Measurements from ENCODE around the gene ZNF502. TPM values are rescaled to one million over a fixed set of nuclear protein-coding genes. Genes with fewer than 3 reads are reported as not detected.

The ZNF502 gene
- total and polyA plus RNA-seq, 9 donors, result 5.1 to 8.4 (median 5.8) TPM

DNA sequence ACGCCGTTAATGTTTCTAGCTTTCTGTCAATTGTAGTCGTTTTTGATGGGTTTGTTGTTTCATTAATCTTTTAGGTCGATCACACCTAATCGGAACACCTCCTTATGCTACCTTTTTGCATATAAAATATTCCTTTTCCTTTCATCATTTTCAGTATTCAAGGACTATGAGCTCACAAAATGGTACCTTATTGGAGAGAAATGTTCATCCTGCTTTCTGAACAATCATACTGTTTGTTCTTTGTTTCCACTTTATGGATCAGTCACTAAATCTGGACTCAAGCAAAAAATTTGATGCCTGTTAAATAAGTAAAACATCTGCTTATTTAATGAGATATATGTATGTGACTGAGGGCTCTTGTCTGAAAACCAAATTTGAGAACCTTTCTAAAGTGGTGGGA lies 50.2 kb downstream of the ZNF502 start:
- WGBS (ENCODE audit: insufficient coverage), result no CpG with 5 or more reads among the region's 5 CpGs

DNA sequence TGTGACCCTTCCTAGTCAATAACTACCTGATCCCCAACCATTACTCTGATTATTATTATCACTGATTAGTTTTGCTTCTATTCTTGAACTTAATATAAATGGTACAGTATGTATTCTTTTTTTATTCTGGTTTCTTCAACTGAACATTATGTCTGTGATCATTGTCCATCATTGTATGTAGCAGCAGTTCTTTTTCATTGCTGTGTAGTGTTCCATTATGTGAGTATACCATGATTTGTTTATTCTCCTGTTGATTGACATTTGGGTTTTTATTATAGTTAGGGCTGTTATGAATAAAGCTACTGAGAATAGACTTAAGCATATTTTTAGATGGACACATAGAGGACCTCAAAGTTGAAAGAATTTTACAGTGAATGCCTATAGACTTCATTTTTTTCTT lies 51.8 kb downstream of the ZNF502 start:
- no peak overlapping the region for H3K4me3 ChIP-seq (ENCODE audit: low read length)
- H3K36me3 ChIP-seq (ENCODE audit: control insufficient read depth, insufficient read depth, low read length), result peaks cover 17% of the 10 kb centered on the region
- H3K27me3 ChIP-seq (ENCODE audit: control insufficient read depth, insufficient read depth, low read length), result no peaks in the 10 kb centered on the region
- no peak overlapping the region for H3K27ac ChIP-seq (ENCODE audit: low read length)
- DNase-seq, result no peak
- H3K4me1 ChIP-seq (ENCODE audit: control insufficient read depth, insufficient read depth, low read length), result peaks cover 10% of the 10 kb centered on the region
- H3K9me3 ChIP-seq (replicated peaks; ENCODE audit: control insufficient read depth, low read depth, low read length), result peaks cover 34% of the 10 kb centered on the region

More for the DNA sequence above, 50.2 kb downstream of the ZNF502 start:
- H3K36me3 ChIP-seq (ENCODE audit: control insufficient read depth, insufficient read depth, low read length), result peaks cover 14% of the 10 kb centered on the region
- no peak overlapping the region for H3K27ac ChIP-seq (ENCODE audit: low read length)
- H3K4me3 ChIP-seq (ENCODE audit: low read length), result peak overlapping the region; percentile 98
- peaks cover 10% of the 10 kb centered on the region for H3K4me1 ChIP-seq (ENCODE audit: control insufficient read depth, insufficient read depth, low read length)
- no peak for DNase-seq
- peaks cover 35% of the 10 kb centered on the region for H3K9me3 ChIP-seq (replicated peaks; ENCODE audit: control insufficient read depth, low read depth, low read length)
- no peaks in the 10 kb centered on the region for H3K27me3 ChIP-seq (ENCODE audit: control insufficient read depth, insufficient read depth, low read length)

DNA sequence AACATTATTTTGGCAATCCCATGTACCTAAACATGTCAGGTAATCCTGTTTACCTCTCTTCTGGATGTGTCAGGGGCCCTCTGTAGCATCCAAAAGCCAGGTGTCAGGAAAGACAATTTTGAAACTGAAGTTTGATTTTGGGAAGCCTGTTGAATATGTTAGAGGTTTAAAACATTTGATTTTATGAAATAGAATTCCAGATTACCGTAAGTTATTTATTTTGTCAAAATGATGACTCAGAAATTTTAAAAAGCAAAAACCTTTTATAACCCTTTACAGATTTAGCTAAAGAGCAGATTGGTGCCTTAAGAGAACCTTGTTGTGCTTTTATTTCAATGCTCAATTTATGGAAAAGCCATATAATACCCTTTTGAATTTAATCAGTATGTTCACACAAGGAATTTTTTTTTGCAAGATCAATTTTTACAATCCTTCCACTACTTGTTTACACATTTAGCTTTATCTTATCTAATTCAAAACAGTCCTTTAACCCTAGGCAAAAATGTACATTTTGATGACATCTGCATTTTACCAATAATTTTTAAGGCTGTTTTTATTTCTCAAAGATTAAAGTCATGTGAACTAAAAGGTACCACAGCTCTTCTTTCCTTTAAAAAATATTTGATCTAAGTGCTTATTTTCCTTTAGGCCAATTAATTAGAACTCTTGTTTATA lies 59.1 kb downstream of the ZNF502 start:
- WGBS (ENCODE audit: insufficient coverage), result no CpG with 5 or more reads among the region's 1 CpG
- DNase-seq, result no peak
- H3K36me3 ChIP-seq (ENCODE audit: control insufficient read depth, insufficient read depth, low read length), result peaks cover 16% of the 10 kb centered on the region

GRCh38 chr3:44772099-44772442 lies 59.6 kb downstream of the ZNF502 start:
- Histone ChIP-seq H3K27ac (ENCODE audit: low read length) (no peak overlapping the region), H3K36me3 (ENCODE audit: control insufficient read depth, insufficient read depth, low read length) (peaks cover 18% of the 10 kb centered on the region), H3K4me1 (ENCODE audit: control insufficient read depth, insufficient read depth, low read length) (no peaks in the 10 kb centered on the region), H3K27me3 (ENCODE audit: control insufficient read depth, insufficient read depth, low read length) (no peaks in the 10 kb centered on the region), H3K9me3 (replicated peaks; ENCODE audit: control insufficient read depth, low read depth, low read length) (peaks cover 46% of the 10 kb centered on the region), H3K4me3 (ENCODE audit: low read length) (no peak overlapping the region)
- no CpG with 5 or more reads among the region's 1 CpG for WGBS (ENCODE audit: insufficient coverage)
- no peak for DNase-seq

More for the DNA sequence above, 59.1 kb downstream of the ZNF502 start:
- Histone ChIP-seq H3K27me3 (ENCODE audit: control insufficient read depth, insufficient read depth, low read length) (no peaks in the 10 kb centered on the region), H3K4me1 (ENCODE audit: control insufficient read depth, insufficient read depth, low read length) (no peaks in the 10 kb centered on the region), H3K4me3 (ENCODE audit: low read length) (no peak overlapping the region), H3K27ac (ENCODE audit: low read length) (no peak overlapping the region), H3K9me3 (replicated peaks; ENCODE audit: control insufficient read depth, low read depth, low read length) (peaks cover 48% of the 10 kb centered on the region)

Other genes starting within 250 kb of the ZNF502 start
- 12.7 TPM for gene ZNF445, start 235.0 kb upstream of the ZNF502 start, total RNA-seq
- gene ZNF445, start 235.0 kb upstream of the ZNF502 start, polyA plus RNA-seq (ENCODE audit: insufficient read depth in 1 of 8, insufficient read length in 8 of 8, low replicate concordance in 1 of 8), result 10 to 100 TPM; 11.8 to 17.8 (median 13.5) TPM
- gene ZKSCAN7, start 157.5 kb upstream of the ZNF502 start, total RNA-seq, result 10.9 TPM
- gene ZKSCAN7, start 157.5 kb upstream of the ZNF502 start, polyA plus RNA-seq (ENCODE audit: insufficient read depth in 1 of 8, insufficient read length in 8 of 8, low replicate concordance in 1 of 8), result 1 to 10 TPM; 5.7 to 8.6 (median 6.9) TPM
- gene ZNF660, start 127.7 kb upstream of the ZNF502 start, total RNA-seq, result 6.2 TPM
- 1 to 10 TPM; 2.8 to 4.8 (median 3.7) TPM for gene ZNF660, start 127.7 kb upstream of the ZNF502 start, polyA plus RNA-seq (ENCODE audit: insufficient read depth in 1 of 8, insufficient read length in 8 of 8, low replicate concordance in 1 of 8)
- gene ZNF197, start 87.6 kb upstream of the ZNF502 start, total RNA-seq, result 18.6 TPM
- gene ZNF197, start 87.6 kb upstream of the ZNF502 start, polyA plus RNA-seq (ENCODE audit: insufficient read depth in 1 of 8, insufficient read length in 8 of 8, low replicate concordance in 1 of 8), result 10 to 100 TPM; 11.8 to 20.9 (median 16.4) TPM
- gene ZNF35, start 63.9 kb upstream of the ZNF502 start, total RNA-seq, result 10.1 TPM
- gene ZNF35, start 63.9 kb upstream of the ZNF502 start, polyA plus RNA-seq (ENCODE audit: insufficient read depth in 1 of 8, insufficient read length in 8 of 8, low replicate concordance in 1 of 8), result 1 to 10 TPM; 5.2 to 7.9 (median 5.7) TPM
- gene ZNF501, start 17.0 kb downstream of the ZNF502 start, total RNA-seq, result 8.6 TPM
- 1 to 10 TPM; 4.6 to 7.2 (median 5.4) TPM for gene ZNF501, start 17.0 kb downstream of the ZNF502 start, polyA plus RNA-seq (ENCODE audit: insufficient read depth in 1 of 8, insufficient read length in 8 of 8, low replicate concordance in 1 of 8)
- gene KIAA1143, start 49.0 kb downstream of the ZNF502 start, total RNA-seq, result 30.7 TPM
- gene KIAA1143, start 49.0 kb downstream of the ZNF502 start, polyA plus RNA-seq (ENCODE audit: insufficient read depth in 1 of 8, insufficient read length in 8 of 8, low replicate concordance in 1 of 8), result 10 to 100 TPM; 23.5 to 35.1 (median 31.0) TPM
- gene KIF15, start 49.1 kb downstream of the ZNF502 start, total RNA-seq, result 9.6 TPM
- 10 to 100 TPM; 10.3 to 20.3 (median 13.1) TPM for gene KIF15, start 49.1 kb downstream of the ZNF502 start, polyA plus RNA-seq (ENCODE audit: insufficient read depth in 1 of 8, insufficient read length in 8 of 8, low replicate concordance in 1 of 8)
- gene TMEM42, start 149.3 kb downstream of the ZNF502 start, total RNA-seq, result 15.6 TPM
- 10 to 100 TPM; 11.9 to 15.4 (median 13.5) TPM for gene TMEM42, start 149.3 kb downstream of the ZNF502 start, polyA plus RNA-seq (ENCODE audit: insufficient read depth in 1 of 8, insufficient read length in 8 of 8, low replicate concordance in 1 of 8)
- not detected for gene TGM4, start 161.9 kb downstream of the ZNF502 start, total RNA-seq
- under 1 TPM in 6 of 8 donors, not detected in 2; 0.04 to 0.28 (median 0.06) TPM for gene TGM4, start 161.9 kb downstream of the ZNF502 start, polyA plus RNA-seq (ENCODE audit: insufficient read depth in 1 of 8, insufficient read length in 8 of 8, low replicate concordance in 1 of 8)